ENCODE measurements around the gene WDR26.
"Not testable (repeated sequence)": the region's sequence is repeated elsewhere in the genome, so short reads cannot be mapped to it uniquely, and the experiment has no call there.

Gene WDR26

GRCh38 chr1:224434691-224435317 lies at the start of gene WDR26:
Gene WDR26 (minus strand): TSS chr1:224434797.
- DNase-seq (ENCODE audit: low spot score): peak; percentile 92

GRCh38 chr1:224483206-224483605 lies 48.6 kb upstream of the WDR26 start:
- not testable (repeated sequence) for DNase-seq (ENCODE audit: low spot score)

- no peak for DNase-seq (ENCODE audit: low spot score)
Observed at GRCh38 chr1:224482619-224483018, 48.0 kb upstream of the WDR26 start.

DNA sequence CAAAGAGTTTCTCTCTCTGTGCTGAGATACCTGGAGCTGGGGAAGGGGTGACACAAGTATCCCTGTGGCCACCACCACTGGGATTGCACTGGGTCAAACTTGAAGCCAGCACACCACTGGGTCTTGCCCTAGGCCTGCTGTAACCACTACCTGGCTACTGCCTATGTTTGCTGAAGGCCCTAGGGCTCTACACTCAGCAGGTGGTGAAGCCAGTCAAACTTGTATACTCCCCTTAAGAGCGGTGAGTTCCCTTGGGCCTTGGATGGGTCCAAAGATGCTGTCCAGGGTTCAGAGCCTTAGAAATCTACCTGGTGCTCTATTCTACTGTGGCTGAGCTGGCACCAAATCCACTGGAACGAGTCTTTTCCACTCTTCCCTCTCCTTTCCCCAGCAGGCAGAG lies 47.0 kb upstream of the WDR26 start:
- no peak for DNase-seq (ENCODE audit: low spot score)

DNA sequence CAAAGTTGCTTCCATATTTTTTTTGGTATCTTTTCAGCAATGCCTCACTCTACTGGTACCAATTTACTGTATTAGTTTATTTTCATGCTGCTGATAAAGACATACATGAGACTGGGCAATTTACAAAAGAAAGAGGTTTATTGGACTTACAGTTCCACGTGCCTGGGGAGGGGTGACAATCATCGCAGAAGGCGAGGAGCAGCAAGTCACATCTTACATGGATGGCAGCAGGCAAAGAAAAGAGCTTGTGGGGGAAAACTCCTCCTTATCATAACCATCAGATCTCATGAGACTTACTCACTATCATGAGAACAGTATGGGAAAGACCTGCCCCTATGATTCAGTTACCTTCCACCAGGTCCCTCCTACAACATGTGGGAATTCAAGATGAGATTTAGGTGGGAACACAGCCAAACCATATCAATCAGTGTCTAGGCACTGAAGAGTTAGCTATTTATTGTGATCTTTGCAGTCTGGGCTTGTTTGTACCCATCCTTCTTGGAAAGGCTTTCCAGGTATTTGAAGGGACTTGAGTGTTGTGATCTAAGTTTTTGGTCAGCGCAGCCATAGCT lies 46.4 kb upstream of the WDR26 start:
- DNase-seq (ENCODE audit: low spot score): not testable (repeated sequence)

DNA sequence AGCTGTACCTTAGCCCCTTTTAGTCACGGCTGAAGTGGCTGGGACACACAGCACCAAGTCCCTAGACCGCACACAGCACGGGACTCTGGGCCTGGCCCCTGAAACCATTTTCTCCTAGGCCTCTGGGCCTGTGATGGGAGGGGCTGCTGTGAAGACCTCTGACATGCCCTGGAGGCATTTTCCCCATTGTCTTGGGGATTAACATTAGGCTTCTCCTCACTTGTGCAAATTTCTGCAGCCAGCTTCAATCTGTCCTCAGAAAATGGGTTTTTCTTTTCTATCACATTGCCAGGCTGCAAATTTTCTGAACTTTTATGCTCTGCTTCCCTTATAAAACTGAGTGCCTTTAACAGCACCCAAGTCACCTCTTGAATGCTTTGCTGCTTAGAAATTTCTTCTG lies 45.6 kb upstream of the WDR26 start:
- DNase-seq (ENCODE audit: low spot score): not testable (repeated sequence)

DNA sequence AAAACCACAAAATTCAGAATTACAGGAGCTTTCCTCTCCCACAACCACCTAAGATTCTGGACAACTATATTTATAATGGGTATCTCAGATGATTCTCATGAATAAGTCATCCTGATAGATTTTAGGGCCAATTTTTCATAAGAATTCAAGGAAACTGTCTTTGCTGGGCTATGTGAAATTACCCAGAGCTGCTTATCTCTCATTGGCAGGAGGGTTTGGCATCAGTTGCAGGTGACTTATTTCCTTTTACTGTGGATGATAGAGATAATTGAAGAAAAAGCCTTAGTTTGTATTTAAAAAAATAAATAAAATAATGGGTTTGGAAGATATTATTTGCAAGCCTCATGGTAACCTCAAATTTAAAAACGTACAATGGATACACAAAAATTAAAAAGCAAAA lies 38.2 kb upstream of the WDR26 start:
- no peak for DNase-seq (ENCODE audit: low spot score)

DNA sequence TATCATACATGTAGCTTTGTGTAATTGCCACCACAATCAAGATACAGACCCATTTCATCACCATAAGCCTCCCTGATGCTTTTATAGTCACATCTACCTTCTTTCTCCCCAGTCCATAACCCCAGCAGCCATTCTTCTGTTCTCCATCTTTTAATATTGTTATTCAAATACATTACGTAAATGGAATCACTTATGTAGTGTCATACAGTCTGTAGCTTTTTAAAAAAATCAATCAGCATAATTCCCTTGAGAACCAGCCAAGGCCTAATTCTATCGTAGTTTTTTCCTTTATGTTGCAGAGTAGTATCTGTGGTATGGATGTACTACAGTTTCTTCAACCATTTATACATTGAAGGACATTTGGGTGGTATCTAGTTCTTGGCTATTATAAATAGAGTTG lies 31.6 kb upstream of the WDR26 start:
- no peak for DNase-seq (ENCODE audit: low spot score)

DNA sequence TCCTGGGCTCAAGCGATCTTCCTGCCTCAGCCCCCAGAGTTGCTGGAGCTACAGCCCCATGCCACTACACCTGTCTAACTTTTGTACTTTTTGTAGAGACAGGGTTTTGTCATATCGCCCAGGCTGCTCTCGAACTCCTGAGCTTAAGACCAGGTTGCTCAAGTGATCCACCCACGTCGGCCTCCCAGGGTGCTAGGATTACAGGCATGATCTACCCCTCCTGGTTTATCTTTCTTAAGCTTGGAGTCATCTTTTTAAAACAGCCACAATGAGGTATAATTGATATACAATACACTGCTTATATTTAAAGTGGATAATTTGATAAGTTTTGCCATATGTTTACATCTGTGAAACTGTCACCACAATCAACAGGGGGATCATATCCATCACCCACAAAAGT lies 25.4 kb upstream of the WDR26 start:
- no peak for DNase-seq (ENCODE audit: low spot score)

GRCh38 chr1:224458996-224459395 lies 24.4 kb upstream of the WDR26 start:
- DNase-seq (ENCODE audit: low spot score): peak; percentile 67

DNA sequence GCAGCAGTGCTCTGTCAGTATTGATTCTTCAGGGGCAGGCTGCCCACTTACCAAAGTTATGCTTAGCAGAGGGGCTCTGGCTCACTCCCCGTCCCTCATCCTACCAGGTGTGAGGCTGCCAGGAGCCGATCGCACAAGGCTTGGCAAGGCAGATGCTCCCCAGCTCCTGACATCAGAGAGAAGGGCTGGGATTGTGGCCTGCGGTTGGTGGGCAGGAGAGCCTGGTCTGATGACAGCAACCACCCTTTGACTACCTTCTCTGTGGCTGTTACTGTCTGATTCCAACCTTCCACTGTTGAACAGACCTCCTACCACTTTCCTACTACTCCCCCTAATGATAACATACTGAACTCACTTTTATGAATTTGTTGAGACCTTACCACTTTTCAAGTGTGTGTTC lies 23.7 kb upstream of the WDR26 start:
- DNase-seq (ENCODE audit: low spot score): no peak

DNA sequence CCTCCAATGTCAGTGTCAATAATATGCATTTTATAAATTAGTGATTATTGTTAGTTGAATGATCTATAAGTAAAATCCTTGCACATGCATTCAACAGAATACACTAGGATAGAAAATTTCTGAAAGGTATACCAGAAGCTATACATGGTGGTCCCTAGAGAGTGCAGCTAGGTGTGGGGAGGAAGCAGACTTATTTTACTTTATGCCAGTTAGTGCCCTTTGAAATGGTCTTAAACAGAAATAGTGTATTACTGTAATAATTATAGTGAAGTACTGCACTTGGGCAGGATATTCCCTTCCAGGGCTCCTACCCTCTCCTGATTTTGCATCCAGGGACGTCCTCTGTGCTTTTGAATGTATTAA lies 23.2 kb upstream of the WDR26 start:
- DNase-seq (ENCODE audit: low spot score): no peak

DNA sequence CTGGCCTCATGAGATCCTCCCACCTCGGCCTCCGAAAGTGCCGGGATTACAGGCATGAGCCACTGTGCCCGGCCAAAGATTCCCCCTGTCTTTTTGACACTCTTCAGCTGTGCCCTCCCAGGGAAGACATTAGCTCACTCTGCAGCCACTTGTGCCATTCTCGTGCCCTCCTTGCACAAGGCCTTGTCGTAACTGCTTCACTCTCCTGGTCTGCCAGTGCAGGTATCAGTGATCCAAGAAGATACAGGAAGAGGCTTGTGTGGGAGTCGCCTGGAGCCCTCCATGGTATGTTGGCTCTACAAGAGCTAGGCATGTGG lies 22.0 kb upstream of the WDR26 start:
- DNase-seq (ENCODE audit: low spot score): no peak

GRCh38 chr1:224454402-224455055 lies 19.9 kb upstream of the WDR26 start:
- no peak for DNase-seq (ENCODE audit: low spot score)

GRCh38 chr1:224450561-224451350 lies 16.2 kb upstream of the WDR26 start:
- no peak for DNase-seq (ENCODE audit: low spot score)

DNA sequence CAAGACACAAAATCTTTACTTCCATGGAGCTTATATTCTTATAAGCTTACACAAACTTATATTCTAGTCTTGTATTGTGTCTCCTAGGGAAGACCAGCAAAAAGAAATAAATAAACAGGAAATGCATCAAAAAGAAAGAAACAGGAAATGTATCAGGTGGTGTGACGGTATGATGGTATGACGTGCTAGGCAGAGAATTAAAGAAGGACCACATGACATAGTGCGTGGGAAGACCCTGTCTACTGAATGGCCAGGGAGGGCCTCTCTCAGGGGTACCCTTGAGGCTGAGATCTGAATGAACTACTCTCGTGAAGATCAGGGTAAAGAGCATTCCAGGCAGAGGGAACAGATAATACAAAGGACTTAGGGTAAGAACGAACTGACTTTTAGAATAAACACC lies 15.6 kb upstream of the WDR26 start:
- DNase-seq (ENCODE audit: low spot score): no peak

- no peak for DNase-seq (ENCODE audit: low spot score)
Observed at GRCh38 chr1:224448453-224449017, 13.9 kb upstream of the WDR26 start.

- DNase-seq (ENCODE audit: low spot score): no peak
Observed at GRCh38 chr1:224447971-224448370, 13.4 kb upstream of the WDR26 start.

- no peak for DNase-seq (ENCODE audit: low spot score)
Observed at GRCh38 chr1:224447251-224447650, 12.7 kb upstream of the WDR26 start.

- no peak for DNase-seq (ENCODE audit: low spot score)
Observed at GRCh38 chr1:224438989-224439388, 4.4 kb upstream of the WDR26 start.

DNA sequence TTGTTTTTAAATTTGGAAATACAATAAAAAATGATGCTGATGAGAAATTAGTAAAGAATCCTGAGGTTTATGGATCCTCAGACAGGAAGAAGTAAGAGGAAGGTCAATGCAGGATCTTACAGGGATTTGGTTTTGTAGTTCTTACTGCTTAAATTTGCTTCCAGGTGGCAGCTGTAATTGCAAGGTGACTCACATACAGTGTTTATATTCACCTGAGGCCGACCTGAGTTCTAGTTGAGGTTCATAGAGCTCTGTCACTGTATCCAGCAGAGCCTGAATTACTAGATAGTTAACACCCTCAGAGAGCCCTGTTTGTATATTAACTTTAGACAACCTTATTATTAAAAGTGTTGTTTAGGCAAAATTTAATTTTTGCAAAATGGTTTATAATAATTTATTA lies 1.4 kb upstream of the WDR26 start:
- no peak for DNase-seq (ENCODE audit: low spot score)

- DNase-seq (ENCODE audit: low spot score): peak; percentile 28
Observed at GRCh38 chr1:224435318-224435763, 744 bp upstream of the WDR26 start.

Data from pons (tissue), 1 donor.